Measurements from ENCODE around the gene PSMD5.

PSMD5 gene

GRCh38 chr9:120768247-120768646, 74.5 kb downstream of the PSMD5 start:
- H3K36me3 ChIP-seq (ENCODE audit: control insufficient read depth in 1 of 2, insufficient read depth in 2 of 2, low read depth in 1 of 2, low read length in 2 of 2) = peaks cover 9 to 81% of the 10 kb centered on the region in 2 experiments
- H2BK12ac ChIP-seq (ENCODE audit: low read length in 2 of 2) = no peak overlapping the region
- no peak overlapping the region for H4K8ac ChIP-seq (ENCODE audit: low read length)
- peaks cover 22% of the 10 kb centered on the region for H3K79me1 ChIP-seq (replicated peaks; ENCODE audit: low read length, poor library complexity, severe bottlenecking)
- H2AK5ac ChIP-seq (ENCODE audit: low read length, severe bottlenecking) = no peak overlapping the region
- H3K23ac ChIP-seq (ENCODE audit: low read length in 2 of 2) = no peak overlapping the region
- no peak overlapping the region for H2BK120ac ChIP-seq (ENCODE audit: low read depth, low read length)
- no peak overlapping the region for H2AFZ ChIP-seq (ENCODE audit: low read depth, low read length)
- no peak for DNase-seq
- no peaks in the 10 kb centered on the region for H3K27me3 ChIP-seq (ENCODE audit: control insufficient read depth in 1 of 2, insufficient read depth in 1 of 2, low read length in 2 of 2)
- H3K4ac ChIP-seq (ENCODE audit: low read depth in 1 of 2, low read length in 2 of 2) = no peak overlapping the region
- H3K4me3 ChIP-seq (ENCODE audit: insufficient read depth in 1 of 2, low read depth in 1 of 2, low read length in 2 of 2) = no peak overlapping the region
- no peak overlapping the region for H2BK15ac ChIP-seq (ENCODE audit: low read depth, poor library complexity, severe bottlenecking)
- no peak overlapping the region for H3K9ac ChIP-seq (ENCODE audit: low read length)
- H3K18ac ChIP-seq (ENCODE audit: low read depth in 1 of 2, low read length in 2 of 2) = no peak overlapping the region
- H4K91ac ChIP-seq (ENCODE audit: low read length) = no peak overlapping the region
- H3K27ac ChIP-seq (ENCODE audit: low read length, poor library complexity, severe bottlenecking) = no peak overlapping the region
- no peak overlapping the region for H3K14ac ChIP-seq (ENCODE audit: low read length in 2 of 2)
- no peak overlapping the region for H3K4me2 ChIP-seq (ENCODE audit: low read length, poor library complexity, severe bottlenecking)
- H3K4me1 ChIP-seq (ENCODE audit: control insufficient read depth, insufficient read depth, low read depth, low read length) = no peaks in the 10 kb centered on the region
- H3K9me3 ChIP-seq (ENCODE audit: control insufficient read depth, low read length) = no peaks in the 10 kb centered on the region
- no peak overlapping the region for H2BK5ac ChIP-seq (ENCODE audit: low read depth, low read length, poor library complexity, severe bottlenecking)
- 99% methylated on average over 4 of the region's 4 CpGs for WGBS

GRCh38 chr9:120767451-120767850, 75.3 kb downstream of the PSMD5 start:
- Histone ChIP-seq H3K14ac (ENCODE audit: low read length in 2 of 2) (no peak overlapping the region), H3K18ac (ENCODE audit: low read depth in 1 of 2, low read length in 2 of 2) (no peak overlapping the region), H3K4me3 (ENCODE audit: insufficient read depth in 1 of 2, low read depth in 1 of 2, low read length in 2 of 2) (no peak overlapping the region), H3K27ac (ENCODE audit: low read length, poor library complexity, severe bottlenecking) (no peak overlapping the region), H2BK15ac (ENCODE audit: low read depth, poor library complexity, severe bottlenecking) (no peak overlapping the region), H2BK12ac (ENCODE audit: low read length in 2 of 2) (no peak overlapping the region), H2BK120ac (ENCODE audit: low read depth, low read length) (no peak overlapping the region), H3K36me3 (ENCODE audit: control insufficient read depth in 1 of 2, insufficient read depth in 2 of 2, low read depth in 1 of 2, low read length in 2 of 2) (peaks cover 9 to 82% of the 10 kb centered on the region in 2 experiments), H3K9ac (ENCODE audit: low read length) (no peak overlapping the region), H2BK5ac (ENCODE audit: low read depth, low read length, poor library complexity, severe bottlenecking) (no peak overlapping the region), H4K91ac (ENCODE audit: low read length) (no peak overlapping the region), H3K9me3 (ENCODE audit: control insufficient read depth, low read length) (no peaks in the 10 kb centered on the region), H3K4me1 (ENCODE audit: control insufficient read depth, insufficient read depth, low read depth, low read length) (no peaks in the 10 kb centered on the region), H3K4me2 (ENCODE audit: low read length, poor library complexity, severe bottlenecking) (no peak overlapping the region), H3K27me3 (ENCODE audit: control insufficient read depth in 1 of 2, insufficient read depth in 1 of 2, low read length in 2 of 2) (no peaks in the 10 kb centered on the region), H2AK5ac (ENCODE audit: low read length, severe bottlenecking) (no peak overlapping the region), H4K8ac (ENCODE audit: low read length) (no peak overlapping the region), H2AFZ (ENCODE audit: low read depth, low read length) (no peak overlapping the region), H3K4ac (ENCODE audit: low read depth in 1 of 2, low read length in 2 of 2) (no peak overlapping the region), H3K23ac (ENCODE audit: low read length in 2 of 2) (no peak overlapping the region), H3K79me1 (replicated peaks; ENCODE audit: low read length, poor library complexity, severe bottlenecking) (peaks cover 21% of the 10 kb centered on the region)
- WGBS = 96% methylated on average over 3 of the region's 3 CpGs
- DNase-seq = no peak

Measured in mesenchymal stem cell (in vitro differentiated cells and primary cell).